Measurements from ENCODE around the gene FAM20C. TPM values are rescaled to one million over a fixed set of nuclear protein-coding genes. Genes with fewer than 3 reads are reported as not detected.

Gene FAM20C
- total RNA-seq, 6 donors from 2014 or later: 17.7 to 53.7 (median 46.8) TPM

DNA sequence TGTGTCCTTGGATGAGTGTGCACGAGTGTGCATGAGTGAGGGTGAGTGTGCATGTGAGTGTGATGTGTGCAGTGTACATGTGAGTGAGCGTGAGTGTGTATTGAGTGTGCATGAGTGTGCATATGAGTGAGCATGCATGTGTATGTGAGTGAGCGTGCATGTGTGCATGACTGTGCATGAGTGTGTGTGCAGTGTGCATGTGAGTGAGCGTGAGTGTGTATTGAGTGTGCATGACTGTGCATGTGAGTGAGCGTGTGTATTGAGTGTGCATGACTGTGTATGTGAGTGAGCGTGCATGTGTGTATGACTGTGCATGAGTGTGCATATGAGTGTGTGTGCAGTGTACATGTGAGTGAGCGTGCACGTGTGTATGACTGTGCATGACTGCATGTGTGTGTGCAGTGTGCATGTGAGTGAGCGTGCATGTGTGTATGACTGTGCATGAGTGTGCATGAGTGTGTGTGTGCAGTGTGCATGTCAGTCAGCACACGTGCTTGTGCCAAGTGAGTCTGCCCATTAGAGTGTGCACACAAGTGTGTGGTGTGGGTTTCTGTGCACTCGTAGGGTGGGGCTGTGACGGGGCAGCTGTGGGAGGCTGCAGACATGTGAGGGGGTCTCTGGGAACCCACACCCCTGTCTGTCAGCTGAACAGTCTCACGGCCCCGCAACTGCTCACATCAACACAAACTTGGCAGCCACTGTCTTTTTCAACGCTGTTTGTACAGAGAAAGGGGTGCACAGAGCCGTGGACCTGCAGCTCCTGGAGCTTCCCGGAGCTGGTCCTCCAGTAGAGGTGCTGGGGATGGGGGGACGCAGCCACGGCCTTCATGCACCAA, 112.4 kb downstream of the FAM20C start:
- peak in 1 of 2 donors; percentile 8 for ATAC-seq (ENCODE audit: low FRiP score in 2 of 2)
- TF ChIP-seq POLR2A (IDR thresholded peaks at IDR 0.05): no peak
- no peak for TF ChIP-seq POLR2AphosphoS5 (IDR thresholded peaks at IDR 0.05)
- no peak for TF ChIP-seq EP300 (IDR thresholded peaks at IDR 0.05)
- TF ChIP-seq, protein P1, sequence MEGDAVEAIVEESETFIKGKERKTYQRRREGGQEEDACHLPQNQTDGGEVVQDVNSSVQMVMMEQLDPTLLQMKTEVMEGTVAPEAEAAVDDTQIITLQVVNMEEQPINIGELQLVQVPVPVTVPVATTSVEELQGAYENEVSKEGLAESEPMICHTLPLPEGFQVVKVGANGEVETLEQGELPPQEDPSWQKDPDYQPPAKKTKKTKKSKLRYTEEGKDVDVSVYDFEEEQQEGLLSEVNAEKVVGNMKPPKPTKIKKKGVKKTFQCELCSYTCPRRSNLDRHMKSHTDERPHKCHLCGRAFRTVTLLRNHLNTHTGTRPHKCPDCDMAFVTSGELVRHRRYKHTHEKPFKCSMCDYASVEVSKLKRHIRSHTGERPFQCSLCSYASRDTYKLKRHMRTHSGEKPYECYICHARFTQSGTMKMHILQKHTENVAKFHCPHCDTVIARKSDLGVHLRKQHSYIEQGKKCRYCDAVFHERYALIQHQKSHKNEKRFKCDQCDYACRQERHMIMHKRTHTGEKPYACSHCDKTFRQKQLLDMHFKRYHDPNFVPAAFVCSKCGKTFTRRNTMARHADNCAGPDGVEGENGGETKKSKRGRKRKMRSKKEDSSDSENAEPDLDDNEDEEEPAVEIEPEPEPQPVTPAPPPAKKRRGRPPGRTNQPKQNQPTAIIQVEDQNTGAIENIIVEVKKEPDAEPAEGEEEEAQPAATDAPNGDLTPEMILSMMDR (IDR thresholded peaks at IDR 0.05): no peak
- no peak overlapping the region for H3K4me3 ChIP-seq
- H3K9me3 ChIP-seq: peaks cover 0 to 3% (median 0%) of the 10 kb centered on the region in 4 donors
- WGBS, 2 donors: 85 to 87% methylated on average over 13 to 19 of the region's 19 CpGs
- no peak overlapping the region for H3K27ac ChIP-seq
- no peaks in the 10 kb centered on the region for H3K27me3 ChIP-seq
- H3K4me1 ChIP-seq: no peaks in the 10 kb centered on the region
- H3K36me3 ChIP-seq: no peaks in the 10 kb centered on the region
- no peak for DNase-seq

DNA sequence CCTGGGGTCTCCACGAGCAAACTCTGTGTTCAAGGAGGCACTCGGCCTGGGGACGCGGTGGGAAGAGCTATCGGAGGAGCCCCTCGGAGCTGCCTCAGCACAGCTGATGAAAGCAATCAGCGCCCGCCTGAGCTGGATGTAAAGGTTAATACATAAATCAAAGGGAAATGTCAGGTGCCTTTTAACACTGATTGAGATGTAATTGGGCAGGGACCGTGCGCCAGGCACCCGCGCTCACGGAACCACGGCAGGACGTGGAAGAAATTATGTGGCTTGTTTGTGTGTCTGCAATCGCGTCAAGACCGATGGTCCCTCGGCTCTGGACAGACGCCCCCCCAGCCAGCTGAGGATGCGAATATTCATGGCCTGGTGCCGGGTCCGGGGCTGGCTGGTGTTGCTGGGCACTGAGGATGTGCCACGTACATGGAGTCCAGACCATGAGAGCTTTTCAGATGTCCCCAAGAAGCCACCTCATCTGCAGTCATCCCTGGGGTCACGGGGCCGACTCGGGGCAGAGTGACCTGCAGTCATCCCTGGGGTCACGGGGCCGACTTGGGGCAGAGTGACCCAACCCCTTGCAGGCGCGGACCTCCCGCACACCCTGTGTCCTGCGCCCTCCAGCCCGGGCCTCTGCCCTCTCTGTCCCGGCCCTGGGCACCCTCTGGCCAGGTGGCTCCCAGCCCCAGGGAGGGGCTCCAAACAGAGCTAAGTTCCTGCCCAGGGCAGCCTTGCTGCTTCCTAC, 113.2 kb downstream of the FAM20C start:
- no peaks in the 10 kb centered on the region for H3K27me3 ChIP-seq
- peaks cover 0 to 3% (median 0%) of the 10 kb centered on the region in 4 donors for H3K9me3 ChIP-seq
- ATAC-seq (ENCODE audit: low FRiP score in 2 of 2): no peak
- DNase-seq: peak in 1 of 2 donors; percentile 69
- WGBS, 2 donors: 80 to 89% methylated on average over 13 to 31 of the region's 35 CpGs
- TF ChIP-seq POLR2AphosphoS5 (IDR thresholded peaks at IDR 0.05): no peak
- TF ChIP-seq, protein P1 (IDR thresholded peaks at IDR 0.05): no peak
- TF ChIP-seq POLR2A (IDR thresholded peaks at IDR 0.05): no peak
- no peak for TF ChIP-seq EP300 (IDR thresholded peaks at IDR 0.05)
- no peaks in the 10 kb centered on the region for H3K36me3 ChIP-seq
- no peak overlapping the region for H3K27ac ChIP-seq
- no peak overlapping the region for H3K4me3 ChIP-seq
- H3K4me1 ChIP-seq: no peaks in the 10 kb centered on the region

DNA sequence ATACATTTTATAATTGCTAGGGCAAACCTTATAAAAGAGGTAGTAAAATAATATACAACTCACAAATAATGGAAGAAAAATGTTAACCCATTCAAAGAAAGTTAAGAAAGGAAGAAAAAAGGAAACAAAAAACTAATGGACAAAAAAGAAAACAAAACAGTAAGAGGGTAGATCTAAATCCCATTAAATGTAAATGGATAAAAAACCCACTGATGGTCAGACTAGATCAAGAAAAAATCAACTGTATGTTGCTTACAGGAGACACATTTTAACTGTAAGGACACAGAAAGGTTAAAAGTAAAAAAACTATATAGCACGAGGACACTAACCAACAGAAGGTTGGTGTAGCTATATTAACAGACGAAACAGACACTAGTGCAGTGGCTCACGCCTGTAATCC, 115.6 kb downstream of the FAM20C start:
- no peak for ATAC-seq (ENCODE audit: low FRiP score in 2 of 2)
- no peak for TF ChIP-seq POLR2AphosphoS5 (IDR thresholded peaks at IDR 0.05)
- no peak for TF ChIP-seq POLR2A (IDR thresholded peaks at IDR 0.05)
- TF ChIP-seq, protein P1 (IDR thresholded peaks at IDR 0.05): no peak
- TF ChIP-seq EP300 (IDR thresholded peaks at IDR 0.05): no peak
- WGBS, 2 donors: 82 to 93% methylated on average over 3 of the region's 3 CpGs
- H3K36me3 ChIP-seq: no peaks in the 10 kb centered on the region
- H3K9me3 ChIP-seq: peaks cover 0 to 3% (median 0%) of the 10 kb centered on the region in 4 donors
- no peaks in the 10 kb centered on the region for H3K27me3 ChIP-seq
- DNase-seq: no peak
- no peak overlapping the region for H3K27ac ChIP-seq
- H3K4me1 ChIP-seq: no peaks in the 10 kb centered on the region
- no peak overlapping the region for H3K4me3 ChIP-seq

DNA sequence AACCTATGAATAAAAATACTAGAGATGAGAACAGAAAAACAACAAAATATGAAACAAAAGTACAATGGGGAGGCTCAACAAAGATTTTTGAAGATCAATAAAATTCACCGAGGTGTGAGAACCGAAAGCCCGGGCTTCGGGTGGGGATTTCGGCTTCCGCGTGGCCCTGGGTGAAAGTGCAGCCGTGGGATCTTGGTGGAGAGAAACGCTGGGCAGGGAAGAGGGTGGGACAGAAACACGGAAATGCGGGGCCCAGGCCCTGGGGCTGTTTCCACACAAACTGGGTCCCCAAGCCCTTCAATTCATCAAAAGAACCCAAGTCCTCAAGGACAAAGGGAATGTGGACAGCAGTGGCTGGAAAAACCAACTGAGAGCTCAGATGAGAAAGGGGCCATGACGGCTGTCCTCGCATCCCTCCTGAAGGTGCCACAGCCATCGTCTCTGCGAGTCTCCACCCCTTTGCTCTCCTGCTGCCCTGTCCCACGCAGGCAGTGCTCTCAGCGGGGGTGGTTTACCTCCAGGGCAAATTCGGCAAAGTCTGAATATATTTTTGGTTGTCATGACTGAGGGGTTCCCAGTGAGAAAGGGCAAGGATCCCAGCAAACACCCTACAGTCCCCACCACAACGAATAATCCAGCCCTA, 117.3 kb downstream of the FAM20C start:
- no peaks in the 10 kb centered on the region for H3K27me3 ChIP-seq
- DNase-seq (no peak), ATAC-seq (ENCODE audit: low FRiP score in 2 of 2) (no peak)
- 91 to 94% methylated on average over 18 to 19 of the region's 19 CpGs for WGBS, 2 donors
- no peaks in the 10 kb centered on the region for H3K36me3 ChIP-seq
- peaks cover 0 to 3% (median 0%) of the 10 kb centered on the region in 4 donors for H3K9me3 ChIP-seq
- no peaks in the 10 kb centered on the region for H3K4me1 ChIP-seq
- TF ChIP-seq, protein P1 (IDR thresholded peaks at IDR 0.05): no peak
- TF ChIP-seq POLR2AphosphoS5 (IDR thresholded peaks at IDR 0.05): no peak
- TF ChIP-seq POLR2A (IDR thresholded peaks at IDR 0.05): no peak
- no peak for TF ChIP-seq EP300 (IDR thresholded peaks at IDR 0.05)
- no peak overlapping the region for H3K27ac ChIP-seq
- H3K4me3 ChIP-seq: no peak overlapping the region

Other genes starting within 250 kb of the FAM20C start
- not detected for gene FOXL3, start 97.6 kb downstream of the FAM20C start, total RNA-seq

Data from upper lobe of left lung (tissue), 6 donors.